SK-N-SH (cell line): ENCODE measurements around the gene MYOD1. TPM values are rescaled to one million over a fixed set of nuclear protein-coding genes. Genes with fewer than 3 reads are reported as not detected.

Source experiments
- CTCF ChIA-PET: fragments of 300-600, 350-600 bp; formaldehyde crosslinking; extraction: SDS; loops from one replicate; lab custom pipeline; 2021; lab: Yijun Ruan, JAX
- POLR2A ChIA-PET: fragments of 350-600 bp; sonication (Branson Sonifier 250); formaldehyde crosslinking; extraction: SDS; loops from one replicate; lab custom pipeline; 2020; ENCODE audit warnings: antibody characterized with exemption, inconsistent platforms; lab: Yijun Ruan, JAX
- DNase-seq: peaks from one replicate; pipeline ENCODE4 v3.0.0; 2012
- H2AFZ ChIP-seq: fragments of 200-600 bp; sonication (generic); 2 replicates; pipeline ENCODE4 v1.8.1; 2016; ENCODE audit warnings: antibody characterized with exemption, mild to moderate bottlenecking, low read depth
- H3F3A ChIP-seq: fragments of 200-600 bp; sonication (generic); replicated peaks from 2 replicates; pipeline ENCODE3; 2016; ENCODE audit warnings: antibody characterized with exemption, mild to moderate bottlenecking; ENCODE audit not compliant: insufficient read depth
- H3K27ac ChIP-seq, 2 experiments: fragments of 200-500 bp in 1 of 2; fragments of 200-600 bp in 1 of 2; sonication (Bioruptor generic) in 1 of 2; sonication (generic), shearing (Covaris generic) in 1 of 2; 2 replicates each; pipeline versions ENCODE4 v1.5.1 to v1.6.1; 2014 to 2016; ENCODE audit warnings: low read depth in 2 of 2, inconsistent platforms in 1 of 2, low read length in 1 of 2, mild to moderate bottlenecking in 1 of 2, mixed read lengths in 1 of 2
- H3K27me3 ChIP-seq: fragments of 200-600 bp; sonication (generic), shearing (Covaris generic); 2 replicates; pipeline ENCODE4 v1.6.1; 2016; ENCODE audit warnings: mixed run types; ENCODE audit not compliant: insufficient read depth
- H3K36me3 ChIP-seq, 2 experiments: fragments of 200-500 bp in 1 of 2; fragments of 200-600 bp in 1 of 2; sonication (Bioruptor generic) in 1 of 2; sonication (generic) in 1 of 2; replicated peaks in 1 of 2; 2 replicates each; pipeline versions ENCODE3 to v1.5.1; 2014 to 2016; ENCODE audit warnings: low read length in 1 of 2, mild to moderate bottlenecking in 1 of 2; ENCODE audit not compliant: insufficient read depth in 2 of 2, control insufficient read depth in 1 of 2
- H3K4me1 ChIP-seq, 2 experiments: fragments of 200-500 bp in 1 of 2; fragments of 200-600 bp in 1 of 2; sonication (Bioruptor generic) in 1 of 2; sonication (generic), shearing (Covaris generic) in 1 of 2; 2 replicates each; pipeline versions ENCODE4 v1.5.1 to v1.6.1; 2014 to 2016; ENCODE audit warnings: low read depth in 1 of 2, low read length in 1 of 2, mixed run types in 1 of 2; ENCODE audit not compliant: insufficient read depth in 2 of 2, control insufficient read depth in 1 of 2
- H3K4me2 ChIP-seq: fragments of 200-600 bp; sonication (generic), shearing (Covaris generic); 2 replicates; pipeline ENCODE4 v1.6.1; 2017; ENCODE audit warnings: mixed run types
- H3K4me3 ChIP-seq, 2 experiments: fragments of 200-500 bp in 1 of 2; fragments of 200-600 bp in 1 of 2; sonication (Bioruptor generic) in 1 of 2; sonication (generic), shearing (Covaris generic) in 1 of 2; 2 replicates each; pipeline versions ENCODE4 v1.5.1 to v1.8.1; 2014 to 2016; ENCODE audit warnings: low read depth in 2 of 2, inconsistent platforms in 1 of 2, low read length in 1 of 2, mild to moderate bottlenecking in 1 of 2, mixed read lengths in 1 of 2, moderate library complexity in 1 of 2
- H3K79me2 ChIP-seq: fragments of 200-600 bp; sonication (generic); 2 replicates; pipeline ENCODE4 v1.8.1; 2017; ENCODE audit warnings: mild to moderate bottlenecking; ENCODE audit not compliant: insufficient read depth
- H3K9ac ChIP-seq: fragments of 200-600 bp; sonication (generic); 2 replicates; pipeline ENCODE4 v1.6.1; 2017; ENCODE audit warnings: mixed run types
- H3K9me2 ChIP-seq: fragments of 200-600 bp; sonication (generic); 2 replicates; pipeline ENCODE4 v1.6.1; 2017; ENCODE audit warnings: mixed run types
- H3K9me3 ChIP-seq: fragments of 200-600 bp; sonication (generic); 2 replicates; pipeline ENCODE4 v1.6.1; 2017; ENCODE audit warnings: mixed run types, mild to moderate bottlenecking, moderate library complexity
- H4K20me1 ChIP-seq: fragments of 200-600 bp; sonication (generic); 2 replicates; pipeline ENCODE4 v1.6.1; 2017; ENCODE audit warnings: mild to moderate bottlenecking, mixed run types; ENCODE audit not compliant: insufficient read depth
- CHD2 ChIP-seq: fragments of 150-350 bp; IDR thresholded peaks from 2 replicates; pipeline ENCODE4 v1.6.1; 2018; ENCODE audit warnings: low read length; ENCODE audit not compliant: partially characterized antibody
- EZH2phosphoT487 ChIP-seq: fragments of 200-600 bp; sonication (generic); IDR thresholded peaks from 2 replicates; pipeline ENCODE4 v1.6.1; 2017; ENCODE audit warnings: low read depth, mixed run types, mild to moderate bottlenecking, antibody characterized with exemption, moderate library complexity, borderline replicate concordance
- FOXM1 ChIP-seq: IDR thresholded peaks from 2 replicates; pipeline ENCODE4 v1.4.0; 2012; ENCODE audit warnings: low read depth, mild to moderate bottlenecking
- GATA2 ChIP-seq: sonication (generic); formaldehyde crosslinking; IDR thresholded peaks from 2 replicates; pipeline ENCODE4 v1.5.0; 2020; ENCODE audit warnings: mild to moderate bottlenecking, missing genetic modification reagents
- MEF2A ChIP-seq: IDR thresholded peaks from 2 replicates; pipeline ENCODE4 v1.4.0; 2012; ENCODE audit warnings: low read depth, borderline replicate concordance
- MXI1 ChIP-seq: IDR thresholded peaks from 2 replicates; pipeline ENCODE4 v1.6.1; 2012; ENCODE audit warnings: mild to moderate bottlenecking, low read depth, low read length, improper control_type of control experiment
- NFIC ChIP-seq: IDR thresholded peaks from 2 replicates; pipeline ENCODE4 v1.4.0; 2012; ENCODE audit warnings: borderline replicate concordance
- NRF1 ChIP-seq: IDR thresholded peaks from 2 replicates; pipeline ENCODE4 v1.6.1; 2012; ENCODE audit warnings: low read depth, mild to moderate bottlenecking, low read length
- PBX3 ChIP-seq: IDR thresholded peaks from 2 replicates; pipeline ENCODE4; 2012
- POLR2AphosphoS5 ChIP-seq: IDR thresholded peaks from 2 replicates; pipeline ENCODE4 v1.6.1; 2012; ENCODE audit warnings: low read depth, low read length
- RAD21 ChIP-seq: IDR thresholded peaks from 2 replicates; pipeline ENCODE4 v1.6.1; 2012; ENCODE audit warnings: mild to moderate bottlenecking, low read length
- RXRA ChIP-seq: IDR thresholded peaks from 2 replicates; pipeline ENCODE4 v1.4.0; 2012; ENCODE audit warnings: low read depth, mild to moderate bottlenecking, borderline replicate concordance
- YY1 ChIP-seq: IDR thresholded peaks from 2 replicates; pipeline ENCODE4 v1.4.0; 2012; ENCODE audit warnings: low read depth, mild to moderate bottlenecking
- WGBS: methylation state at CpG from one replicate; pipeline ENCODE4 v1.1.6; 2017; ENCODE audit warnings: low lambda C conversion rate; 5-methylcytosine and 5-hydroxymethylcytosine counted together
- polyA plus RNA-seq, 3 experiments: library from polyadenylated mRNA; depleted of rRNA; stranded (reverse); fragments of >200 nt; gene quantifications; 2 replicates each; pipeline ENCODE4 v1.2.3, GENCODE V29; 2012
- TF ChIP-seq, protein P1 (sequence below): fragments of 150-350 bp; IDR thresholded peaks from 2 replicates; pipeline ENCODE4 v1.6.1; 2016; ENCODE audit warnings: mild to moderate bottlenecking, low read depth, low read length
- TF ChIP-seq, protein P2 (sequence below): fragments of 200-600 bp; sonication (generic); IDR thresholded peaks from 2 replicates; pipeline ENCODE4 v1.6.1; 2017; ENCODE audit warnings: antibody characterized with exemption, mild to moderate bottlenecking, moderate library complexity
- TF ChIP-seq, protein P3 (sequence below): IDR thresholded peaks from 2 replicates; pipeline ENCODE4 v1.4.0; 2012; ENCODE audit warnings: low read depth, borderline replicate concordance

The MYOD1 gene
- polyA plus RNA-seq, 1 of the 3 experiments (the other 2 are of a cell fraction), result not detected

DNA sequence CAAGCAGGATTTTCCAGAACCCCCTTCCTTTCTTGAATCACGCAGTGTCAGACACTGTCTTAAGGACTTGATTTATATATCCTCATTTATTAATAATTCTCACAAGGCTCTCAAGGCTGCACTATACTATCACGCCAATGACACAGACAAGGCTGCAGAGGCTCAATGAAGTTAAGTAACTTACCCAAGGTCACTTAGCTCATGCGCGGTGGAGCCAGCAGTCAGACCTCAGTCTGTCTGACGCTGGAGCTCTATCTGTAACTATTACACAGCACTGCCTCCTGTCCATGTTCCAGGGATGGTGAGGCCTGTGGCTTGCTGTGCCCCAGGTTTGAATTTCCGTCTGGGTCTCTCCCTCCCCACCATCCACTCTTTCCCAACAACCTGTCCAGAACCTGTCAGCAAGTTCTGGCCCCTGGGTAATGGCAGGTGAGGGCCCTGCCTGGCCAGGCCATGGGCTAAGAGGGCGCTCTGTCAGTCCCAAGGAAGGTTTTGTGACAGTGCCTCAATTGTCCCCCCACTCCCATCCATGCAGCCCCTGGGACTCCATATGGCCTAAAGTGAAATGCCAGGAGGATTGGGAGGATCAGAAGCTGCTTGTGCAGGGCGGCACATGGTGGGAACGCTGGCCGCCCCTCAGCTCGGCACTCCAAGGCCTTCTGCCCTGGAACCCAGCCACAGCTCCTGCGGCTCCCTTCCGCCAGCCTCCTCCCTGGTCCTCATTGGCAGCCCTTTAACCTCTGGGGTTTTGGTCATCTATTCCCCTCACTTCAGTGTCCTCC is 23.8 kb downstream of the MYOD1 start:
- H3K79me2 ChIP-seq, result no peaks in the 10 kb centered on the region
- no peak for DNase-seq
- WGBS, result 88% methylated on average over 11 of the region's 13 CpGs
- peak overlapping the region; percentile 19; the same call in 1 of the 2 replicates for H3K4me2 ChIP-seq
- ChIA-PET CTCF (interaction anchor here (0.7 to 14.2 kb wide), 4 partner anchors 8 to 236 kb away, joined by 3 to 730 read pairs (median 5); no protein-coding TSS in a partner anchor), POLR2A (no interaction called here)
- no peaks in the 10 kb centered on the region for H3K27me3 ChIP-seq
- H3F3A ChIP-seq, result no peaks in the 10 kb centered on the region
- H2AFZ ChIP-seq, result no peak overlapping the region
- no peak for TF ChIP-seq NRF1
- no peak for TF ChIP-seq RAD21
- TF ChIP-seq POLR2AphosphoS5, result no peak
- TF ChIP-seq, protein P1, sequence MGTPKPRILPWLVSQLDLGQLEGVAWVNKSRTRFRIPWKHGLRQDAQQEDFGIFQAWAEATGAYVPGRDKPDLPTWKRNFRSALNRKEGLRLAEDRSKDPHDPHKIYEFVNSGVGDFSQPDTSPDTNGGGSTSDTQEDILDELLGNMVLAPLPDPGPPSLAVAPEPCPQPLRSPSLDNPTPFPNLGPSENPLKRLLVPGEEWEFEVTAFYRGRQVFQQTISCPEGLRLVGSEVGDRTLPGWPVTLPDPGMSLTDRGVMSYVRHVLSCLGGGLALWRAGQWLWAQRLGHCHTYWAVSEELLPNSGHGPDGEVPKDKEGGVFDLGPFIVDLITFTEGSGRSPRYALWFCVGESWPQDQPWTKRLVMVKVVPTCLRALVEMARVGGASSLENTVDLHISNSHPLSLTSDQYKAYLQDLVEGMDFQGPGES, result no peak
- TF ChIP-seq FOXM1, result no peak
- no peak for TF ChIP-seq NFIC
- no peak for TF ChIP-seq GATA2 (CRISPR knock-in tag)
- TF ChIP-seq YY1, result no peak
- TF ChIP-seq, protein P2, sequence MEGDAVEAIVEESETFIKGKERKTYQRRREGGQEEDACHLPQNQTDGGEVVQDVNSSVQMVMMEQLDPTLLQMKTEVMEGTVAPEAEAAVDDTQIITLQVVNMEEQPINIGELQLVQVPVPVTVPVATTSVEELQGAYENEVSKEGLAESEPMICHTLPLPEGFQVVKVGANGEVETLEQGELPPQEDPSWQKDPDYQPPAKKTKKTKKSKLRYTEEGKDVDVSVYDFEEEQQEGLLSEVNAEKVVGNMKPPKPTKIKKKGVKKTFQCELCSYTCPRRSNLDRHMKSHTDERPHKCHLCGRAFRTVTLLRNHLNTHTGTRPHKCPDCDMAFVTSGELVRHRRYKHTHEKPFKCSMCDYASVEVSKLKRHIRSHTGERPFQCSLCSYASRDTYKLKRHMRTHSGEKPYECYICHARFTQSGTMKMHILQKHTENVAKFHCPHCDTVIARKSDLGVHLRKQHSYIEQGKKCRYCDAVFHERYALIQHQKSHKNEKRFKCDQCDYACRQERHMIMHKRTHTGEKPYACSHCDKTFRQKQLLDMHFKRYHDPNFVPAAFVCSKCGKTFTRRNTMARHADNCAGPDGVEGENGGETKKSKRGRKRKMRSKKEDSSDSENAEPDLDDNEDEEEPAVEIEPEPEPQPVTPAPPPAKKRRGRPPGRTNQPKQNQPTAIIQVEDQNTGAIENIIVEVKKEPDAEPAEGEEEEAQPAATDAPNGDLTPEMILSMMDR, result no peak
- TF ChIP-seq CHD2, result no peak
- TF ChIP-seq MXI1, result no peak
- TF ChIP-seq, protein P3, sequence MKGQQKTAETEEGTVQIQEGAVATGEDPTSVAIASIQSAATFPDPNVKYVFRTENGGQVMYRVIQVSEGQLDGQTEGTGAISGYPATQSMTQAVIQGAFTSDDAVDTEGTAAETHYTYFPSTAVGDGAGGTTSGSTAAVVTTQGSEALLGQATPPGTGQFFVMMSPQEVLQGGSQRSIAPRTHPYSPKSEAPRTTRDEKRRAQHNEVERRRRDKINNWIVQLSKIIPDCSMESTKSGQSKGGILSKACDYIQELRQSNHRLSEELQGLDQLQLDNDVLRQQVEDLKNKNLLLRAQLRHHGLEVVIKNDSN, result no peak
- TF ChIP-seq EZH2phosphoT487, result no peak
- no peak for TF ChIP-seq RXRA
- TF ChIP-seq PBX3, result no peak
- no peak for TF ChIP-seq MEF2A
- no peak overlapping the region for H3K4me3 ChIP-seq
- H3K9ac ChIP-seq, result no peak overlapping the region
- no peaks in the 10 kb centered on the region for H4K20me1 ChIP-seq
- no peak overlapping the region for H3K27ac ChIP-seq
- H3K9me2 ChIP-seq, result no peaks in the 10 kb centered on the region
- H3K9me3 ChIP-seq, result no peaks in the 10 kb centered on the region
- H3K36me3 ChIP-seq, result no peaks in the 10 kb centered on the region
- peaks cover 0 to 5% of the 10 kb centered on the region in 2 experiments; a peak in 1 of 4 replicates for H3K4me1 ChIP-seq
